Measurements from ENCODE around the gene REXO4. TPM values are rescaled to one million over a fixed set of nuclear protein-coding genes. Genes with fewer than 3 reads are reported as not detected.

REXO4 gene, protein sequence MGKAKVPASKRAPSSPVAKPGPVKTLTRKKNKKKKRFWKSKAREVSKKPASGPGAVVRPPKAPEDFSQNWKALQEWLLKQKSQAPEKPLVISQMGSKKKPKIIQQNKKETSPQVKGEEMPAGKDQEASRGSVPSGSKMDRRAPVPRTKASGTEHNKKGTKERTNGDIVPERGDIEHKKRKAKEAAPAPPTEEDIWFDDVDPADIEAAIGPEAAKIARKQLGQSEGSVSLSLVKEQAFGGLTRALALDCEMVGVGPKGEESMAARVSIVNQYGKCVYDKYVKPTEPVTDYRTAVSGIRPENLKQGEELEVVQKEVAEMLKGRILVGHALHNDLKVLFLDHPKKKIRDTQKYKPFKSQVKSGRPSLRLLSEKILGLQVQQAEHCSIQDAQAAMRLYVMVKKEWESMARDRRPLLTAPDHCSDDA
- total RNA-seq: 22.6 TPM
- long read RNA-seq, transcript REXO4-202 (8 exons, 2,360 nt): major isoform, 53 of 66 reads
- long read RNA-seq, partial matches to known transcripts: 10 of 66 reads
- long read RNA-seq, other reads (novel, unspliced or antisense): 3 of 66 reads

DNA sequence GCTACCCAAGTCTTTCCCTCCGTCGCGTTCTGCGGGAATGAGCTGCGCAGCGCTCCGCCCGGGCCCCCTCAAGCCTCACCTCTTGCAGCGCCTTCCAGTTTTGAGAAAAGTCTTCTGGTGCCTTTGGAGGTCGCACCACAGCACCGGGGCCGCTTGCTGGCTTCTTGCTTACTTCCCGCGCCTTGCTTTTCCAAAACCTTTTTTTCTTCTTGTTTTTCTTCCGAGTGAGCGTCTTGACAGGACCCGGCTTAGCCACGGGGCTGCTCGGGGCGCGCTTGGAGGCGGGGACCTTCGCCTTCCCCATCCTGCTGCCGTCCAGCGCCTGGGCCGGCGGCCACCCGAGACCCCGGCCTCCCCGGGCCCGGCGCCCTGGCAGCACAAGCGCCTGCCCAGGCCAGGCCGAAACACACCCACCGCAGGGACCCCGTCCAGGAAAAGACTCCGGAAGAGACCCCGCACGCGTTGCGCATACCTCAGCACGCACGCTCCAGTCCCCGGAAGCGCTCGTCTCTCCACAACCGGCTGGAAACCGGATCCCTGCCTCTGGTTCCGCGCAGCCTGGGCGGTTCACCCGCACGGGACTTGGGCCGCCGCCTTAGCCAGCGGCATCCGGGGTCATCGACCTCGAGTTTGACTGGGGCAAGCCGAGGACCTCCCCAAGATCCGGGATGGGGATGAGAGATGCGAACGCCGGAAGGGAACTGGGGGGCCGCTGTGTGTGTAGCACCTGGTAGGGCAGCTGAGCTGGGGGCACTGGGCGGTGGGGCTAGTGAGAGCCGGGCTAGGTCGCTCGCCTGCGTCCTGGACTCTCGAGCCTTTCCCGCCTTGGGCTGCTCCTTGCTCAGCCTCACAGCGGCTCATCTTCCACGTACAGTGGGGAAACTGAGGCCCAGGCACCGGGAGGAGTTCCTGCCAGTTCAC, at the start of gene REXO4:
Gene REXO4 (minus strand): TSS at position 470 of the 921 bp plus-strand sequence. CDS start 166 bp downstream, at position 304.
- intact Hi-C loops (cut with DNase I): no loop called here
- H3K27me3 ChIP-seq: no peaks in the 10 kb centered on the region
- H3K9me3 ChIP-seq: no peaks in the 10 kb centered on the region

DNA sequence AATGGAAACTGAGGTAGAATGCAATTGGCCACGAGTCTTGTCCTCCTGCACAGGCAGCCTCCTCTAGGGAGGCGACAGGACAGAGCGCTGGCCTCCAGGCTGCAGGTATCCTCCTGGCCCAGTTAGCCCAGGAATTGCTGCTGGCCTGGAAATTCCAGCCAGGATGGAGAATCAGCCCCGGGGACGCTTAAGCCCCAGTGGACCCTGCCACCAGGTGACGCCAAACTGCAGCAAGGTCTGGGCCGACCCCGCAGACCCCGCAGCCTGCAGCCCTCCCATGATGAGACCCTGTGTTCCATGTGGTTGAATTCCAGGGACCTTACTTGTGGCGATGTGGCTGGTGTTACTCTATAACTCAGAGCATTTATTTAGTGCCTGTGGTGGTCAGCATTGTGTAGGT, 49.3 kb upstream of the REXO4 start:
- no peaks in the 10 kb centered on the region for H3K4me1 ChIP-seq

More for the DNA sequence above, at the start of gene REXO4:
- Histone ChIP-seq H3K4me1 (peaks cover 16% of the 10 kb centered on the region), H3K4me3 (peak within 1 kb of the TSS; percentile 85), H3K36me3 (peaks cover 32% of the 10 kb centered on the region), H3K27ac (peak within 1 kb of the TSS; percentile 91)
- ATAC-seq: peak; percentile 97
- TF ChIP-seq, protein P1, sequence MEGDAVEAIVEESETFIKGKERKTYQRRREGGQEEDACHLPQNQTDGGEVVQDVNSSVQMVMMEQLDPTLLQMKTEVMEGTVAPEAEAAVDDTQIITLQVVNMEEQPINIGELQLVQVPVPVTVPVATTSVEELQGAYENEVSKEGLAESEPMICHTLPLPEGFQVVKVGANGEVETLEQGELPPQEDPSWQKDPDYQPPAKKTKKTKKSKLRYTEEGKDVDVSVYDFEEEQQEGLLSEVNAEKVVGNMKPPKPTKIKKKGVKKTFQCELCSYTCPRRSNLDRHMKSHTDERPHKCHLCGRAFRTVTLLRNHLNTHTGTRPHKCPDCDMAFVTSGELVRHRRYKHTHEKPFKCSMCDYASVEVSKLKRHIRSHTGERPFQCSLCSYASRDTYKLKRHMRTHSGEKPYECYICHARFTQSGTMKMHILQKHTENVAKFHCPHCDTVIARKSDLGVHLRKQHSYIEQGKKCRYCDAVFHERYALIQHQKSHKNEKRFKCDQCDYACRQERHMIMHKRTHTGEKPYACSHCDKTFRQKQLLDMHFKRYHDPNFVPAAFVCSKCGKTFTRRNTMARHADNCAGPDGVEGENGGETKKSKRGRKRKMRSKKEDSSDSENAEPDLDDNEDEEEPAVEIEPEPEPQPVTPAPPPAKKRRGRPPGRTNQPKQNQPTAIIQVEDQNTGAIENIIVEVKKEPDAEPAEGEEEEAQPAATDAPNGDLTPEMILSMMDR (IDR thresholded peaks at IDR 0.05): no peak
- DNase-seq: peak; percentile 91

DNA sequence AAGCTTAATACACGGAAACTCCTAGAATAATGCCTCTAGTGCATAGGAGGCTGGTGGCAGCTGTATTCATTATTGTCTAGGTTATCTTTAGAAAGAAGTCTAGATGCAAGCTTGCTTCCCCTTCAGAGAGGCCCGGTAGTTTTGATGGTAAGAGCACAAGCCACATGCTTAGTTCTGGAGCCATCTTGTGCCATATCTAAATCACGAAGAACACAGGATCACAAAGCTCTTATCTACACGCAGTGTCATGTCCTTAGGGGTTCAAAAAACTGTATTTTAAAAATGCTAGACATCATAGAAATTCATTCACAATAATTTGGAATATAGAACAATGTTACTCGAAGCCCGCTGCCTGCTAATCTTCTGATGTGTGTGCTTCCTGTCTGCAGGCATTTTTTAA, 48.2 kb upstream of the REXO4 start:
- no peak overlapping the region for H3K27ac ChIP-seq
- no peaks in the 10 kb centered on the region for H3K27me3 ChIP-seq
- TF ChIP-seq, protein P1 (IDR thresholded peaks at IDR 0.05): no peak
- peaks cover 10% of the 10 kb centered on the region for H3K36me3 ChIP-seq
- ATAC-seq: no peak
- no peak overlapping the region for H3K4me3 ChIP-seq
- H3K4me1 ChIP-seq: peaks cover 4% of the 10 kb centered on the region
- no peaks in the 10 kb centered on the region for H3K9me3 ChIP-seq
- DNase-seq: no peak
- intact Hi-C loops (cut with DNase I): no loop called here

More for the DNA sequence above, 49.3 kb upstream of the REXO4 start:
- intact Hi-C loops (cut with DNase I): no loop called here
- H3K9me3 ChIP-seq: no peaks in the 10 kb centered on the region
- ATAC-seq (no peak), DNase-seq (no peak)
- H3K27me3 ChIP-seq: no peaks in the 10 kb centered on the region
- H3K27ac ChIP-seq: no peak overlapping the region
- H3K36me3 ChIP-seq: peaks cover 10% of the 10 kb centered on the region
- TF ChIP-seq, protein P1 (IDR thresholded peaks at IDR 0.05): no peak
- H3K4me3 ChIP-seq: no peak overlapping the region

DNA sequence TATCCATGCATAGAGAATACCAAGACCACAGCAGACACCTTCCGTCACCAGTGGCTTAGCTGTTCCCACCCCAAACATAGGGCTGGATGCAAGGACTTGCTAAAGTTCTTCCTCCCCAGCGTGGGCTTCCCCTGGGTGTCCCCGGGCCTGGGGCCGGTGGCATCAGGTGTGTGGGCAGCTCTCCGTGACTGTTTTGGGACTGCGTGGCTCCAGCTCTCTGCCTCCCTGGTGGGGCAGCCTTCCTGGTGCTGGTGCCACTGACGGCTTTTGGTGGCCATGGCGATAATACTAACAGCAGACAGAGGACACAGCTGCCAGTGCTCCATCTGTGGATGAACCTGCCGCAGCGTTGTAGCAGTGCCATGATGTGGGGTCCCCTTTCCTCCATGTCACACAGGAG, 46.8 kb upstream of the REXO4 start:
- H3K27me3 ChIP-seq: no peaks in the 10 kb centered on the region
- DNase-seq (no peak), ATAC-seq (no peak)
- TF ChIP-seq, protein P1 (IDR thresholded peaks at IDR 0.05): no peak
- H3K27ac ChIP-seq: no peak overlapping the region
- intact Hi-C loops (cut with DNase I): no loop called here
- no peak overlapping the region for H3K4me3 ChIP-seq
- no peaks in the 10 kb centered on the region for H3K9me3 ChIP-seq
- H3K36me3 ChIP-seq: peaks cover 10% of the 10 kb centered on the region
- peaks cover 6% of the 10 kb centered on the region for H3K4me1 ChIP-seq

DNA sequence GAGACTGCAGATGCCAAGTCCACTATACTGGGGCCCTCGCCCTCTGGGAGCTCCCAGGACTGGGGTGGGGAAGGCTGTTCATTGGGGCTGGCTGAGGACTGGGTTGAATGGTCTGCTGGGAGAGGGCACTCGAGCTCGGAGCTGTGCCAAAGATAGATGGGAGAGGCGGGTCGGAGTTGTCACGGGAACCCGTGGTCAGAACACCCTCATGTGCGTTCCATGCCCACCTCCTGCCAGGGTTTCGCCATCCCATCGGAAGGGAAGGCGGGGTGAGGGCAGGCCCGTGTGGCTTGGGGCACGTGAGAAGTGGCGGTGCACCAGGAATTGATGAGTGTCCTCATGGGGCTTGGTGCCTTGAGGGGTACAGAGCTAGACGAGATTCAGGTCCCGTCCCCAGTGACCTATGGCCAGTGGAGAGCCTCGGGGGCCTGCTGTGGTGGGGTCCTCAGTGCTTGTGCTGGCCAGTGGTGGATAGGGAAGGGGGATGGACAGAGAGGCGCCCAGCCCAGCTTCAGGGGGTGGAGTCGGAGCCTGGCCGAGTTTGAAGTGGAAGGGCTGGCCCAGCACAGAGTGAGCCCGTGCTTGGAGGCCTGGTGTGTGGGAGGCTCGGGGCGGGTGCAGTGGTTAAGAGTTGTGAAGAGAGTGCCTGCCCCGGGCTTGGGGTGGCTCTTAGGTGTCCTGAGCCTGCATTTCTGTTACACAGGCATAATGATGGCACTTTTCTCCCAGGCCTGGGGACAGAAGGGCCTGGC, 46.2 kb upstream of the REXO4 start:
- DNase-seq (peak; percentile 90), ATAC-seq (peak; percentile 60)
- Histone ChIP-seq H3K27ac (no peak overlapping the region), H3K9me3 (no peaks in the 10 kb centered on the region), H3K4me3 (no peak overlapping the region), H3K36me3 (peaks cover 10% of the 10 kb centered on the region), H3K4me1 (peaks cover 10% of the 10 kb centered on the region), H3K27me3 (no peaks in the 10 kb centered on the region)
- intact Hi-C loops (cut with DNase I): no loop called here
- TF ChIP-seq, protein P1 (IDR thresholded peaks at IDR 0.05): no peak

Data from upper lobe of right lung (tissue), 1 donor.